Measurements from ENCODE around the gene SDC1. TPM values are rescaled to one million over a fixed set of nuclear protein-coding genes. Genes with fewer than 3 reads are reported as not detected.

Gene SDC1
- total RNA-seq, 6 experiments from 2014 or later: 260 to 452 (median 415) TPM

DNA sequence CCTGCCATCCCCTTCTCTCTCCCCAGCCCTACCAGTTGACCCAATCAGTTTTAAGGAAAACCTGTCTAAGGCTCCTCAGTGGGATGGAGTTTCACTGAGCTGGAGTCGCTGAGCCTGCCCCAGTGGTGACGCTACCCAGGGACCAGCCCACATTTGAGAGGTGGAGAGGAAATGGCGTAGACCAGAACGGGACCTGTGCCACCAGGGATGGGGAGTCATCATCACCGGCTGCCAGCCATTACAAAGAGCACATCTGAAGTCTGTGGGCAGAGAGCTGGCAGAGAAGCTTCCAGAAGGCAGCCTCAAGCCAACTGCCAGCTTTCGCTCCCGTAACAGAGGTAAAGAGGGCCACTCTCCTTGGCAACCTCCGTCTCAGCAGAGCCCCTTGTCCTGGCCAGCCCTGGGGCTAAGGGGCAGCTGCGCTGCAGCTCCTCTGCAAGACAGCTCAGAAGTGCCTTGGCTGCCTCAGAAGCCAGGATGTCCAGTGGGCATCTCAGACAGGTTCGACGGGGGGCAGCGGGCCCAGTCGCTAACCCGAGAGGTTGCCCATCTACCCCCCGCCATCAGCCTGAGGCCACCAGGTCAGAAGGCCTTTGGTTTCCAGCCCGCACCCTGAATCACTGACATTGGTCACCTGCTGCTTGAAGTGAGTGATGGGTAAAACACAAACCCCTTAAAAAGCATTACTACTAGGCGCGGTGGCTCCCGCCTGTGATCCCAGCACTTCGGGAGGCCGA, 15.4 kb downstream of the SDC1 start:
- Histone ChIP-seq H3K27ac (peak overlapping the region; percentile 90 to 99 (median 98)), H3K36me3 (peaks cover 0 to 5% (median 2%) of the 10 kb centered on the region in 4 donors), H3K4me3 (peak overlapping the region; percentile 3 to 47 (median 40)), H3K9me3 (no peaks in the 10 kb centered on the region), H3K27me3 (no peaks in the 10 kb centered on the region), H3K4me1 (peaks cover 0 to 99% (median 40%) of the 10 kb centered on the region in 4 donors)
- DNase-seq (peak; percentile 78 to 92 (median 79)), ATAC-seq (peak; percentile 4 to 43 (median 26))
- TF ChIP-seq POLR2A (IDR thresholded peaks at IDR 0.05): peak; percentile 90
- TF ChIP-seq CTCF (IDR thresholded peaks at IDR 0.05): no peak
- 53% methylated on average over 9 of the region's 21 CpGs for WGBS (ENCODE audit: insufficient coverage, low coverage, low lambda C conversion rate, missing lambda C conversion rate)
- intact Hi-C loops (cut with DNase I): no loop called here

DNA sequence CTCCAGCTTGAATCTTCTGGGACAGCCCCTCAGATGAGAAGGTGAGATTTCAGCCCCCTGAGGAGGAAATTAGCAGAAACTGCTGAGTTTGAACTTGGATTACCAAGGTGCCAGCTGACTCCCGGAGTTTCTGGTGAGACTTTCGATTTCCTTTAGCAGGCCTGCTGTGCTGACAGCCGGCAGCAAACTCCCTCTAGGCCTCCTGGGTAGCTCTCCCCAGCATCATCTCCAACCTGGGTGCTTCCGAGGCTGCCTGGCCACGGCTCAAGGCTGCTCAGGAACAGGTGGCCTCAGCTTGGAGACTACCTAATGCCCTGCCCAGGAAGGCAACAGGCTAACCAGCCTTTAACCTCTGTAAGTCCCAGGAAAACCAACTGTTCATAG, 16.5 kb downstream of the SDC1 start:
- Histone ChIP-seq H3K27ac (peak overlapping the region; percentile 90 to 99 (median 98)), H3K9me3 (no peaks in the 10 kb centered on the region), H3K4me1 (peaks cover 0 to 100% (median 41%) of the 10 kb centered on the region in 4 donors), H3K36me3 (peaks cover 0 to 14% (median 4%) of the 10 kb centered on the region in 4 donors), H3K4me3 (peak overlapping the region in 2 of 3 donors; percentile 40 to 47), H3K27me3 (no peaks in the 10 kb centered on the region)
- intact Hi-C loops (cut with DNase I): no loop called here
- no CpG with 5 or more reads among the region's 5 CpGs for WGBS (ENCODE audit: insufficient coverage, low coverage, low lambda C conversion rate, missing lambda C conversion rate)
- peak; percentile 27 to 59 (median 56) for DNase-seq
- peak in 2 of 4 donors; percentile 0 for ATAC-seq
- TF ChIP-seq CTCF (IDR thresholded peaks at IDR 0.05): no peak
- no peak for TF ChIP-seq POLR2A (IDR thresholded peaks at IDR 0.05)

GRCh38 chr2:20207051-20207450, 17.9 kb downstream of the SDC1 start:
- H3K27ac ChIP-seq: peak overlapping the region; percentile 90 to 99 (median 98)
- WGBS (ENCODE audit: insufficient coverage, low coverage, low lambda C conversion rate, missing lambda C conversion rate): 25% methylated on average over 4 of the region's 5 CpGs
- H3K9me3 ChIP-seq: no peaks in the 10 kb centered on the region
- H3K4me1 ChIP-seq: peaks cover 0 to 100% (median 41%) of the 10 kb centered on the region in 4 donors
- intact Hi-C loops (cut with DNase I): no loop called here
- TF ChIP-seq CTCF (IDR thresholded peaks at IDR 0.05) (no peak), POLR2A (IDR thresholded peaks at IDR 0.05) (no peak)
- H3K36me3 ChIP-seq: peaks cover 0 to 26% (median 7%) of the 10 kb centered on the region in 4 donors
- ATAC-seq: no peak
- H3K4me3 ChIP-seq: peak overlapping the region in 2 of 3 donors; percentile 40 to 47
- peak; percentile 41 to 65 (median 64) for DNase-seq
- H3K27me3 ChIP-seq: no peaks in the 10 kb centered on the region

DNA sequence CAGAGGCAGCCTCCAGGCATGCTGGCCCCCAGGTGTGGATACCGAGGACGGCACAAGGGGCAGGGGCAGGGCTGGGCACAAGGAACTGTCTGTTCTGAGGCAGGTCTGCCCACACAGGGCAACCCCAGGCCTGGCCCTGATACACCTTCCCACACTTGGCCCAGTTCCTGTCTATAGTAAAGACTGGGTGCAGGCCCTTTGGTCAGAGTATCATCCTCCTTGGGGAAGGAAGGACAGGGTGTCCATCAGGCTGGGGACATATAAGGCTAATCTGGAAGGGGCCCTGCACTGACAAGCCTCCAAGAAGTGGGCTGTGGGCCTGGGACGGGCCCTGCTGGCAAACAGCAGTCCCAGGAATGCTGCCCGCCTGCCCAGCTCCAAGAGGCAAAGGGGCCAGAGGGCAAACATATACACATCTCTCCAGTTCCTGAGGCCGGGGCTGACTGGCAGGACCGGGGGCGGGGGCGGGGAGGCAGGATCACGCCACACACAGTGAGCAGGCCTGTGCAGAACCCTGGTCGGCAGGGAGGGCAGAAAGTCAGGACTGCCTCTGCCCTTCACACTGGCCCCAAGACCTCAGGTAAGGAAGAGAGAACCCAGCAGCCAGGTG, 18.9 kb downstream of the SDC1 start:
- peak; percentile 57 for TF ChIP-seq POLR2A (IDR thresholded peaks at IDR 0.05)
- peak in 2 of 4 donors; percentile 8 to 26 for TF ChIP-seq CTCF (IDR thresholded peaks at IDR 0.05)

More for the DNA sequence above, 18.9 kb downstream of the SDC1 start:
- Histone ChIP-seq H3K27me3 (no peaks in the 10 kb centered on the region), H3K4me3 (peak overlapping the region in 1 of 3 donors; percentile 47), H3K36me3 (peaks cover 0 to 32% (median 7%) of the 10 kb centered on the region in 4 donors), H3K9me3 (no peaks in the 10 kb centered on the region), H3K27ac (peak overlapping the region; percentile 90 to 99 (median 98)), H3K4me1 (peaks cover 0 to 98% (median 41%) of the 10 kb centered on the region in 4 donors)
- intact Hi-C loops (cut with DNase I): no loop called here
- DNase-seq (peak; percentile 69 to 84 (median 83)), ATAC-seq (peak; percentile 21 to 61 (median 40))
- 31% methylated on average over 3 of the region's 10 CpGs for WGBS (ENCODE audit: insufficient coverage, low coverage, low lambda C conversion rate, missing lambda C conversion rate)

All from right lobe of liver (tissue), 6 donors.